Thoracic aorta (tissue), 2 donors: ENCODE measurements around the gene TMEM239. TPM values are rescaled to one million over a fixed set of nuclear protein-coding genes. Genes with fewer than 3 reads are reported as not detected.

Source experiments
- ATAC-seq: fragments of 150-250 bp; one replicate; pipeline ENCODE4 v1.8.0; 2017; ENCODE audit warnings: low read depth; ENCODE audit not compliant: insufficient number of reproducible peaks, low FRiP score
- DNase-seq: peaks from one replicate; pipeline ENCODE4 v3.0.0-alpha.2; 2020; ENCODE audit warnings: low spot score
- H3K27ac ChIP-seq, 2 donors: fragments of 200-600 bp; sonication (generic); 1 replicate in 1 of 2; 2 replicates in 1 of 2; pipeline ENCODE4 v1.5.1; 2016; ENCODE audit warnings: mild to moderate bottlenecking in 2 of 2, moderate library complexity in 2 of 2
- H3K27me3 ChIP-seq: fragments of 200-600 bp; sonication (generic); replicated peaks from 2 replicates; pipeline ENCODE4 v1.6.0; 2016; ENCODE audit warnings: mild to moderate bottlenecking; ENCODE audit not compliant: insufficient read depth
- H3K36me3 ChIP-seq: fragments of 200-600 bp; sonication (generic); one replicate; pipeline ENCODE4 v1.5.1; 2016
- H3K4me1 ChIP-seq, 2 donors: fragments of 200-600 bp; sonication (generic); 1 replicate in 1 of 2; 2 replicates in 1 of 2; pipeline versions ENCODE4 v1.5.1 to v1.6.0; 2016; ENCODE audit warnings: low read depth in 2 of 2, mild to moderate bottlenecking in 1 of 2; ENCODE audit not compliant: control insufficient read depth in 1 of 2
- H3K4me3 ChIP-seq: fragments of 200-600 bp; sonication (generic); 2 replicates; pipeline ENCODE4 v1.5.1; 2016; ENCODE audit warnings: mild to moderate bottlenecking
- H3K9me3 ChIP-seq: fragments of 200-600 bp; sonication (generic); 2 replicates; pipeline ENCODE4 v1.5.1; 2016
- CTCF ChIP-seq: fragments of 200-600 bp; sonication (generic); IDR thresholded peaks from one replicate; pipeline ENCODE4 v1.5.1; 2019; ENCODE audit warnings: antibody characterized with exemption
- total RNA-seq, 2 donors: library from RNA; depleted of rRNA; stranded (reverse); fragments of >200 nt; gene quantifications; one replicate each; pipeline versions ENCODE4 v1.1.0 to v1.2.3, GENCODE V29; 2016

TMEM239 gene
- total RNA-seq, 2 donors from 2014 or later: not detected

GRCh38 chr20:2773812-2774211 lies 42.4 kb upstream of the TMEM239 start:
- ATAC-seq (no peak), DNase-seq (no peak)
- H3K4me3 ChIP-seq: no peak overlapping the region
- TF ChIP-seq CTCF: no peak
- peaks cover 3% of the 10 kb centered on the region for H3K27me3 ChIP-seq
- peaks cover 3% of the 10 kb centered on the region for H3K9me3 ChIP-seq
- peaks cover under 1 to 20% of the 10 kb centered on the region in 2 donors for H3K4me1 ChIP-seq
- no peaks in the 10 kb centered on the region for H3K36me3 ChIP-seq
- H3K27ac ChIP-seq: no peak overlapping the region

- Histone ChIP-seq H3K36me3 (no peaks in the 10 kb centered on the region), H3K4me3 (no peak overlapping the region), H3K4me1 (peaks cover 0 to 12% of the 10 kb centered on the region in 2 donors), H3K27me3 (peaks cover 3% of the 10 kb centered on the region), H3K27ac (no peak overlapping the region), H3K9me3 (peaks cover 3% of the 10 kb centered on the region)
- no peak for DNase-seq
- no peak for TF ChIP-seq CTCF
- ATAC-seq: no peak
Observed at GRCh38 chr20:2775139-2775538, 41.0 kb upstream of the TMEM239 start.

- ATAC-seq: no peak
- no peak for TF ChIP-seq CTCF
- no peak for DNase-seq
- peaks cover 3% of the 10 kb centered on the region for H3K9me3 ChIP-seq
- no peak overlapping the region for H3K27ac ChIP-seq
- H3K4me1 ChIP-seq: no peaks in the 10 kb centered on the region
- H3K27me3 ChIP-seq: no peaks in the 10 kb centered on the region
- no peaks in the 10 kb centered on the region for H3K36me3 ChIP-seq
- H3K4me3 ChIP-seq: no peak overlapping the region
Observed at GRCh38 chr20:2778602-2779321, 37.4 kb upstream of the TMEM239 start.

- Histone ChIP-seq H3K27me3 (no peaks in the 10 kb centered on the region), H3K9me3 (peaks cover 1% of the 10 kb centered on the region), H3K4me3 (no peak overlapping the region), H3K27ac (no peak overlapping the region), H3K4me1 (no peaks in the 10 kb centered on the region), H3K36me3 (no peaks in the 10 kb centered on the region)
- TF ChIP-seq CTCF: no peak
- no peak for ATAC-seq
- no peak for DNase-seq
Observed at GRCh38 chr20:2780948-2781347, 35.2 kb upstream of the TMEM239 start.

GRCh38 chr20:2783908-2784566 lies 32.1 kb upstream of the TMEM239 start:
- Histone ChIP-seq H3K4me1 (no peaks in the 10 kb centered on the region), H3K9me3 (peaks cover 6% of the 10 kb centered on the region), H3K4me3 (no peak overlapping the region), H3K36me3 (no peaks in the 10 kb centered on the region), H3K27ac (no peak overlapping the region), H3K27me3 (no peaks in the 10 kb centered on the region)
- DNase-seq: no peak
- TF ChIP-seq CTCF: no peak
- ATAC-seq: no peak
